ENCODE measurements around the gene DISP2.

DNA sequence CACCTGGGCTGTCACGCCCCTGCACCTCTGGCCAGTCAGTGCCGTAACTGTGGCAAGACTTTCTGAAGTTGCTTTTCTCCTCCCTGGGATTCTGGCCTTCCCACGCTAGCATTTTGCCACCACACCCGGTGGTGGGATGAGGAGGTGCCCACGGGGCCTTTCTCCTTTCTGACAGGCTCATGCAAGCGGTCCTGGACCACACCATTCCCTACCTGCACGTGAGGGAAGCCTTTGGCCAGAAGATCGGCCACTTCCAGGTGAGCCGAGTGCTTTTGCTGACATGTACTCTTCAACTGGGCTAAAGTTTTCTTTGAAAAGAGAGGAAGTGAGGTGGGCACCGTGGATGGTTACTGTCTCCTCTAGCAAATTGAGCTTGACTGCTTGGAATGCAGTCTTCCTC lies 57.2 kb downstream of the DISP2 start:
- TF ChIP-seq, protein P1, sequence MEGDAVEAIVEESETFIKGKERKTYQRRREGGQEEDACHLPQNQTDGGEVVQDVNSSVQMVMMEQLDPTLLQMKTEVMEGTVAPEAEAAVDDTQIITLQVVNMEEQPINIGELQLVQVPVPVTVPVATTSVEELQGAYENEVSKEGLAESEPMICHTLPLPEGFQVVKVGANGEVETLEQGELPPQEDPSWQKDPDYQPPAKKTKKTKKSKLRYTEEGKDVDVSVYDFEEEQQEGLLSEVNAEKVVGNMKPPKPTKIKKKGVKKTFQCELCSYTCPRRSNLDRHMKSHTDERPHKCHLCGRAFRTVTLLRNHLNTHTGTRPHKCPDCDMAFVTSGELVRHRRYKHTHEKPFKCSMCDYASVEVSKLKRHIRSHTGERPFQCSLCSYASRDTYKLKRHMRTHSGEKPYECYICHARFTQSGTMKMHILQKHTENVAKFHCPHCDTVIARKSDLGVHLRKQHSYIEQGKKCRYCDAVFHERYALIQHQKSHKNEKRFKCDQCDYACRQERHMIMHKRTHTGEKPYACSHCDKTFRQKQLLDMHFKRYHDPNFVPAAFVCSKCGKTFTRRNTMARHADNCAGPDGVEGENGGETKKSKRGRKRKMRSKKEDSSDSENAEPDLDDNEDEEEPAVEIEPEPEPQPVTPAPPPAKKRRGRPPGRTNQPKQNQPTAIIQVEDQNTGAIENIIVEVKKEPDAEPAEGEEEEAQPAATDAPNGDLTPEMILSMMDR (IDR thresholded peaks at IDR 0.05): no peak
- TF ChIP-seq POLR2A (IDR thresholded peaks at IDR 0.05) (no peak), POLR2AphosphoS5 (IDR thresholded peaks at IDR 0.05) (no peak)
